Chondrocyte (in vitro differentiated cells): ENCODE measurements around the gene CREB3. TPM values are rescaled to one million over a fixed set of nuclear protein-coding genes. Genes with fewer than 3 reads are reported as not detected.

Experiments used
- DNase-seq: peaks from one replicate; pipeline ENCODE4 v3.0.0; 2021; ENCODE audit warnings: mixed read lengths, low spot score
- H3K27ac Mint-ChIP-seq: one replicate; pipeline ENCODE4 v1.8.0; 2021; ENCODE audit warnings: mild to moderate bottlenecking, moderate library complexity, mixed read lengths; ENCODE audit not compliant: unreplicated experiment
- H3K27me3 Mint-ChIP-seq: 2 replicates; pipeline ENCODE4 v1.8.0; 2021; ENCODE audit warnings: low read depth, mixed read lengths
- H3K36me3 Mint-ChIP-seq: 2 replicates; pipeline ENCODE4 v1.8.0; 2021; ENCODE audit warnings: low read depth, mixed read lengths
- H3K4me1 Mint-ChIP-seq: 2 replicates; pipeline ENCODE4 v1.8.0; 2021; ENCODE audit warnings: low read depth, mild to moderate bottlenecking, mixed read lengths
- H3K4me3 Mint-ChIP-seq: one replicate; pipeline ENCODE4 v1.8.0; 2021; ENCODE audit warnings: mild to moderate bottlenecking, moderate library complexity, mixed read lengths; ENCODE audit not compliant: unreplicated experiment
- H3K9me3 Mint-ChIP-seq: 2 replicates; pipeline ENCODE4 v1.8.0; 2021; ENCODE audit warnings: low read depth, mixed read lengths
- total RNA-seq: library from RNA; stranded (reverse); gene quantifications from 3 replicates; pipeline ENCODE4 v1.2.1, GENCODE V29; 2021
- TF ChIP-seq, protein P1 (sequence below): fragments of 200-600 bp; sonication (generic); IDR thresholded peaks from 2 replicates; pipeline ENCODE4 v1.5.0; 2021; ENCODE audit warnings: antibody characterized with exemption, mild to moderate bottlenecking, moderate library complexity

The CREB3 gene
- total RNA-seq, 1 donor from 2014 or later = 56.7 TPM

DNA sequence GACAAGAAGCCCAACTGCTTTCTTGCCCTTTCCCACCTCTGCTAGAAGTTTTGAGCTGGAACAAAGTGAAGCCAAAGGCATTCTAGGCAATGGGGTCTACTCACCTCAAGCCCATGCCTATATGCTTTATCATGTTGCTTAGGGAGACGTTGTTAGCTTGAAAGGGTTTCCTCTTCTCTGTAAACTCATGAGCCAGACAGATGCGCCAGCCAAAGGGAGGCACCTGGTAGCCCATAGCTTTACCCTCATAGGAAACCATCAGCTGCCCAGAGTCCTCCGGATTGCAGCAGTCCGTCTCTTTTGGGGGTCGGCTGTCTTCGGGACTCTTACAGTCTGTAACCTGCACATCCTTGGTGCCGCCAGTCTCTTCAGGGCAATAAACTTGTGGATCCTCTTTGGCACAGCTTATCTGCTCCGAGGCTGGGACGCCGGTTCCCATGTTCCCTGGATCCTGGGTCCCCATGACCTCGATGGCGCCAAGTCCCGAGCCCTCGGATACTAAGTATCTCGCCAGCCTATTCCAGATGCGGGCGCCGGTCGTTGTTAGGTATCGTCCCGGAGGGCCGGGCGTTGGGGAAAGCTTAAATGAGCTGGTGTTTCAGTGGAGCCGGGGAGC, 15.9 kb downstream of the CREB3 start:
- peaks cover 29% of the 10 kb centered on the region for H3K36me3 Mint-ChIP-seq

DNA sequence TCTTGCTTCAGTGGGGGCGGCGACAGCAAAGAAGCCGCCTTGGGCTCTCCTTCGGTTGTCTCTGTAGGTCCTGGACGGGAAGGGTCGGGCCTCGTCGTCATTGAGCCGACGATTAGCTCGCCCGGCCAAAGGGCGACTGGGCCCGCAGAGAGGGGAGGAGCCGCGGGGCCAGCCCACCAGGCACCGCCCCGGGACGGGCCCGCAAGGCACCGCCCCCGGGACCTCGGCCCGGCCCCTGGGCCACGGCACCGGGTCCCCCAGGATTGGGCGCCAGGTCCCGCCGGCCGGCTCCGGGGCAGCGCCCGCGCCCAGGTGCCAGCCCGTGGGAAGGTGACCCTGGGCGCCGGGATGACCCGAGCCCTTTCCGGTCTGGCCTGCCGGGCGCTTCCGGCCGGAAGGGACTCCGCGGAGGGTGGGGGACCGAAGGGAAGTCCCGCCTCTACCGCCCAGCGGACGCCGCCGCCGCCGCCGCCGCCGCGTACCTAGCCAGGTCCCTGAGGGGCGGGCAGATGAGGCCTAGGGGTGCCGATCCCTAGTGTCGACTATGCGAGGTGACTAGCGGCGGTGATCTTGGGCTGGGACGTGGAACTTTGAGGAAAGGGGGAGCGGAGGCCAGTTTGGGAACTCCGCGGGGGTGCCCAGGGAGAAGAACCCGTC, 16.5 kb downstream of the CREB3 start, which contains the start of the genes GBA2 and RGP1:
GBA2 (minus strand) TSS at position 371 of the 657 bp plus-strand sequence. CDS start 524 bp downstream, outside the sequence.
RGP1 (plus strand) TSS at position 430 of the 657 bp plus-strand sequence. CDS start 469 bp downstream, outside the sequence.
- TF ChIP-seq, protein P1, sequence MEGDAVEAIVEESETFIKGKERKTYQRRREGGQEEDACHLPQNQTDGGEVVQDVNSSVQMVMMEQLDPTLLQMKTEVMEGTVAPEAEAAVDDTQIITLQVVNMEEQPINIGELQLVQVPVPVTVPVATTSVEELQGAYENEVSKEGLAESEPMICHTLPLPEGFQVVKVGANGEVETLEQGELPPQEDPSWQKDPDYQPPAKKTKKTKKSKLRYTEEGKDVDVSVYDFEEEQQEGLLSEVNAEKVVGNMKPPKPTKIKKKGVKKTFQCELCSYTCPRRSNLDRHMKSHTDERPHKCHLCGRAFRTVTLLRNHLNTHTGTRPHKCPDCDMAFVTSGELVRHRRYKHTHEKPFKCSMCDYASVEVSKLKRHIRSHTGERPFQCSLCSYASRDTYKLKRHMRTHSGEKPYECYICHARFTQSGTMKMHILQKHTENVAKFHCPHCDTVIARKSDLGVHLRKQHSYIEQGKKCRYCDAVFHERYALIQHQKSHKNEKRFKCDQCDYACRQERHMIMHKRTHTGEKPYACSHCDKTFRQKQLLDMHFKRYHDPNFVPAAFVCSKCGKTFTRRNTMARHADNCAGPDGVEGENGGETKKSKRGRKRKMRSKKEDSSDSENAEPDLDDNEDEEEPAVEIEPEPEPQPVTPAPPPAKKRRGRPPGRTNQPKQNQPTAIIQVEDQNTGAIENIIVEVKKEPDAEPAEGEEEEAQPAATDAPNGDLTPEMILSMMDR = no peak
- no peak for DNase-seq
- no peaks in the 10 kb centered on the region for H3K27me3 Mint-ChIP-seq
- H3K4me1 Mint-ChIP-seq = peaks cover 44% of the 10 kb centered on the region
- peaks cover 31% of the 10 kb centered on the region for H3K36me3 Mint-ChIP-seq
- peak within 1 kb of the TSS; percentile 90 for H3K27ac Mint-ChIP-seq
- no peaks in the 10 kb centered on the region for H3K9me3 Mint-ChIP-seq
- peak within 1 kb of the TSS; percentile 91 for H3K4me3 Mint-ChIP-seq

More for the DNA sequence above, 15.9 kb downstream of the CREB3 start:
- TF ChIP-seq, protein P1 = no peak
- H3K27me3 Mint-ChIP-seq = no peaks in the 10 kb centered on the region
- no peak for DNase-seq
- peaks cover 41% of the 10 kb centered on the region for H3K4me1 Mint-ChIP-seq
- H3K9me3 Mint-ChIP-seq = no peaks in the 10 kb centered on the region
- peak overlapping the region; percentile 90 for H3K27ac Mint-ChIP-seq
- peak overlapping the region; percentile 91 for H3K4me3 Mint-ChIP-seq

DNA sequence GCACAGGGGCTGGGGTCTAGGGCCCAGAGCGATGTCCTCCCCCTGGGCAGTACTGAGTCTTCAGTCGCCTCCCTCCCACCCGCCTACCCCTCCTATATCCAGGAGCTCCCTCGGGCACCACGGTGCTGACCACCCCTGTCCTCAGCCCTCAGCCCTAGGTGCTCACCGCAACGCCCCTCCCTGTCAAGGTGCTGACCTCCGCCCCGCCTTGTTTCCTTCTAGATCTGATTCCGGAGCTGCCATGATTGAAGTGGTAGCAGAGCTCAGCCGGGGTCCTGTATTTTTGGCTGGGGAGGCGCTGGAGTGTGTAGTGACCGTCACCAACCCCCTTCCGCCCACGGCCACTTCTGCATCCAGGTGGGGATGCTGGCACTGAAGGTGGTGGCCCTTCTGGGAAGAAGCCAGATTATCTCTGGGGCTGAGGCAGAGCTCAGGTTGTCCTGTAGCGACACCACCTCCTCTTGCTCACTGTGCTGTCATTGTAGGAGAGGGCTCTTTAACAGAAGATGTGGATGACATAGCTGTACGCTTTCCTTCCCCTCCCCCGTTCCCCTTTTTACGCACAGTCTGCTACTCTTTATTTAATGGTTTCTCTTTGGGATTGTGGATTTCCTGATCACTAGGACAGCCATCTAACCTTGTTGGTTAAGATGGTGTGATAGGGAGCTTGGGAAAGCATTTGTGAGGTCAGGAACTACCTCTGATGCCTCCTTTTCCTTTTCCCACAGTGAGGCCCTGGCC, 17.2 kb downstream of the CREB3 start:
- peak overlapping the region; percentile 89 for H3K4me3 Mint-ChIP-seq
- H3K9me3 Mint-ChIP-seq = no peaks in the 10 kb centered on the region
- TF ChIP-seq, protein P1 = no peak
- no peak for DNase-seq
- H3K27me3 Mint-ChIP-seq = no peaks in the 10 kb centered on the region
- H3K27ac Mint-ChIP-seq = peak overlapping the region; percentile 66
- H3K4me1 Mint-ChIP-seq = peaks cover 44% of the 10 kb centered on the region
- peaks cover 30% of the 10 kb centered on the region for H3K36me3 Mint-ChIP-seq

DNA sequence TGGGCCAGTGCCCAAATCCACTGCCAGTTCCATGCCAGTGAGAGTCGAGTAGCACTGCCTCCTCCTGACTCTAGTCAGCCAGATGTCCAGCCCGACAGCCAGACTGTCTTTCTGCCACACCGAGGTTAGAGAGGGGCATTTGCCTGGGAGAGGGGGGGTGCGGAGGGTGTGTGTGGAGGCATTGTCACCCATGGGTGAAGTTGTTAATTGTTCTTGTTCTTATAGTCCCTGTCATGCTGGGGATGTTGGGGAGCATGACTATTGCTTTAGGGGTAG, 17.7 kb downstream of the CREB3 start:
- H3K4me1 Mint-ChIP-seq = peaks cover 42% of the 10 kb centered on the region
- peak overlapping the region; percentile 89 for H3K4me3 Mint-ChIP-seq
- no peaks in the 10 kb centered on the region for H3K27me3 Mint-ChIP-seq
- H3K36me3 Mint-ChIP-seq = peaks cover 29% of the 10 kb centered on the region
- no peaks in the 10 kb centered on the region for H3K9me3 Mint-ChIP-seq
- TF ChIP-seq, protein P1 = no peak
- no peak for DNase-seq
- H3K27ac Mint-ChIP-seq = peak overlapping the region; percentile 66

DNA sequence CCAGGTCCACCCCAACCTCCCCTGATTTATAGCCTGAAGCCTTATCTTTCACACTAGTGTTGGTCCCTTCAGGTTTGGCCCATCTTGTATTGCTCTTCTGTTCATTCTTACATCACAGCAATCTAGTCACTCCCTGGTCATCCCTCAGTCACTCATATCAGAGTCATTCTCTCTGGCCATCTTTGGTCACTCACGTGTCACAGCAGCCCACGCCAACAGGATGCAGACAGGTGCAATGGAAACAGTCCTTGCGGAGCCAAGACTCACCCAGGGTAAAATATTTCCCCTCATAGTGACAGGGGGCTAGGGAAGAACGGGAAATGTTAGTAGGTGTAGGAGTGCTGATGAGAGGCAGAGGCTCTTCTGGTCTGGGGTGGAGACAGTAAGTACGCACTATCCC, 21.0 kb downstream of the CREB3 start:
- no peak for DNase-seq
- TF ChIP-seq, protein P1 = no peak
- Mint-ChIP-seq H3K36me3 (peaks cover 26% of the 10 kb centered on the region), H3K27ac (no peak overlapping the region), H3K4me3 (no peak overlapping the region), H3K4me1 (peaks cover 39% of the 10 kb centered on the region), H3K9me3 (no peaks in the 10 kb centered on the region), H3K27me3 (no peaks in the 10 kb centered on the region)
